A673 (cell line): ENCODE measurements around the gene TAF9B.

Experiments used
- CTCF ChIP-seq: fragments of 300-800, 200-600 bp; sonication (generic); conservative IDR thresholded peaks from 2 replicates; pipeline ENCODE4 v1.5.1; 2017; ENCODE audit warnings: low read depth, mild to moderate bottlenecking, antibody characterized with exemption, low read length, moderate library complexity, mixed read lengths
- EZH2 ChIP-seq: fragments of 200-600 bp; sonication (generic); IDR thresholded peaks from 2 replicates; pipeline ENCODE4 v1.6.1; 2017; ENCODE audit warnings: borderline replicate concordance, low read depth, mild to moderate bottlenecking, mixed read lengths, antibody characterized with exemption, low read length; ENCODE audit not compliant: poor library complexity, severe bottlenecking

- no peak for TF ChIP-seq CTCF
- TF ChIP-seq EZH2 = no peak
Measured at GRCh38 chrX:78182881-78183280, 43.4 kb upstream of the TAF9B start.
